HEK293 (cell line): ENCODE data around the gene DMGDH.

Experiments used
- KLF1 ChIP-seq: fragments of 450-650 bp; formaldehyde crosslinking; IDR thresholded peaks from 2 replicates; pipeline ENCODE4 v1.5.1; 2016; ENCODE audit warnings: missing biosample characterization, missing genetic modification characterization
- REST ChIP-seq: fragments of 450-650 bp; formaldehyde crosslinking; IDR thresholded peaks from 2 replicates; pipeline ENCODE4 v1.5.1; 2016; ENCODE audit warnings: missing biosample characterization, missing genetic modification characterization
- ZBTB17 ChIP-seq: fragments of 450-650 bp; formaldehyde crosslinking; IDR thresholded peaks from 2 replicates; pipeline ENCODE4 v1.5.1; 2016; ENCODE audit warnings: missing biosample characterization, missing genetic modification characterization
- ZFP37 ChIP-seq: fragments of 450-650 bp; formaldehyde crosslinking; IDR thresholded peaks from 2 replicates; pipeline ENCODE4 v1.5.1; 2016; ENCODE audit warnings: missing biosample characterization, missing genetic modification characterization
- ZNF157 ChIP-seq: fragments of 450-650 bp; formaldehyde crosslinking; IDR thresholded peaks from 2 replicates; pipeline ENCODE4 v1.5.1; 2016; ENCODE audit warnings: missing biosample characterization, missing genetic modification characterization
- ZNF214 ChIP-seq: fragments of 450-650 bp; formaldehyde crosslinking; IDR thresholded peaks from 2 replicates; pipeline ENCODE4 v1.5.1; 2017; ENCODE audit warnings: missing biosample characterization, mild to moderate bottlenecking, missing genetic modification characterization, borderline replicate concordance
- ZNF350 ChIP-seq: fragments of 450-650 bp; formaldehyde crosslinking; IDR thresholded peaks from 2 replicates; pipeline ENCODE4 v1.5.0; 2017; ENCODE audit warnings: missing biosample characterization, mild to moderate bottlenecking, missing genetic modification characterization
- ZNF560 ChIP-seq: fragments of 450-650 bp; formaldehyde crosslinking; IDR thresholded peaks from 2 replicates; pipeline ENCODE4 v1.5.1; 2017; ENCODE audit warnings: missing biosample characterization, missing genetic modification characterization, borderline replicate concordance
- ZNF621 ChIP-seq: fragments of 450-650 bp; formaldehyde crosslinking; IDR thresholded peaks from 2 replicates; pipeline ENCODE4 v1.5.1; 2017; ENCODE audit warnings: missing biosample characterization, missing genetic modification characterization
- ZSCAN23 ChIP-seq: fragments of 450-650 bp; formaldehyde crosslinking; IDR thresholded peaks from 2 replicates; pipeline ENCODE4 v1.5.1; 2016; ENCODE audit warnings: missing biosample characterization, missing genetic modification characterization
- ZSCAN30 ChIP-seq: fragments of 450-650 bp; IDR thresholded peaks from 2 replicates; pipeline ENCODE4 v1.5.1; 2018; ENCODE audit warnings: missing biosample characterization, mild to moderate bottlenecking, missing genetic modification characterization, moderate library complexity
- TF ChIP-seq, protein P1 (sequence below): fragments of 450-650 bp; formaldehyde crosslinking; IDR thresholded peaks from 2 replicates; pipeline ENCODE4 v1.5.1; 2016; ENCODE audit warnings: missing biosample characterization, missing genetic modification characterization
- TF ChIP-seq, protein P2 (sequence below): fragments of 450-650 bp; formaldehyde crosslinking; IDR thresholded peaks from 2 replicates; pipeline ENCODE4 v1.5.1; 2016; ENCODE audit warnings: missing biosample characterization, missing genetic modification characterization, low read depth

DNA sequence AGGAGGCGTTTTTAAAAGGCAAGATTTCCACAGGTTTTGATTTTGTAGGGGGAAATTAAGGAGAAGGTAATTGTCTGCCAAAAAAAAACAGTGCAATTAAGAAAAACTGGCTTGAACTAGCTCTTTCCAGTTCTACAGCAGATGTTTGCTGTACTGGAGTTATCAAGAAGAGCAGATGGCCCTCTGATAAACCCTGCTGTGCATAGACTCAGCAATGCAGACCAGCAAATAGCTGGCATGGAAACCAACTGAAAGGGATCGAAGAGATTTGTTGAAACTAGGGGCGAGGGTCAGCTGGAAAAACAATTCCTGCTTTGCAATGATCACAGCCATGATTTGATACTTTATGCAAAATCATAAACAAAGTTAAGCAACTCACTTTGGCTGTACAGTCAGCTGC lies 24.3 kb upstream of the DMGDH start:
- TF ChIP-seq ZNF621 (tag by site-specific recombination) (no peak), ZNF214 (no peak), ZFP37 (tag by site-specific recombination) (no peak), ZNF157 (no peak), KLF1 (tag by site-specific recombination) (no peak), ZBTB17 (no peak), REST (no peak), ZSCAN30 (tag by site-specific recombination) (no peak), ZNF350 (tag by site-specific recombination) (no peak), ZNF560 (tag by site-specific recombination) (no peak), ZSCAN23 (tag by site-specific recombination) (no peak)
- TF ChIP-seq, protein P1, sequence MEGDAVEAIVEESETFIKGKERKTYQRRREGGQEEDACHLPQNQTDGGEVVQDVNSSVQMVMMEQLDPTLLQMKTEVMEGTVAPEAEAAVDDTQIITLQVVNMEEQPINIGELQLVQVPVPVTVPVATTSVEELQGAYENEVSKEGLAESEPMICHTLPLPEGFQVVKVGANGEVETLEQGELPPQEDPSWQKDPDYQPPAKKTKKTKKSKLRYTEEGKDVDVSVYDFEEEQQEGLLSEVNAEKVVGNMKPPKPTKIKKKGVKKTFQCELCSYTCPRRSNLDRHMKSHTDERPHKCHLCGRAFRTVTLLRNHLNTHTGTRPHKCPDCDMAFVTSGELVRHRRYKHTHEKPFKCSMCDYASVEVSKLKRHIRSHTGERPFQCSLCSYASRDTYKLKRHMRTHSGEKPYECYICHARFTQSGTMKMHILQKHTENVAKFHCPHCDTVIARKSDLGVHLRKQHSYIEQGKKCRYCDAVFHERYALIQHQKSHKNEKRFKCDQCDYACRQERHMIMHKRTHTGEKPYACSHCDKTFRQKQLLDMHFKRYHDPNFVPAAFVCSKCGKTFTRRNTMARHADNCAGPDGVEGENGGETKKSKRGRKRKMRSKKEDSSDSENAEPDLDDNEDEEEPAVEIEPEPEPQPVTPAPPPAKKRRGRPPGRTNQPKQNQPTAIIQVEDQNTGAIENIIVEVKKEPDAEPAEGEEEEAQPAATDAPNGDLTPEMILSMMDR (tag by site-specific recombination) = no peak
- TF ChIP-seq, protein P2, sequence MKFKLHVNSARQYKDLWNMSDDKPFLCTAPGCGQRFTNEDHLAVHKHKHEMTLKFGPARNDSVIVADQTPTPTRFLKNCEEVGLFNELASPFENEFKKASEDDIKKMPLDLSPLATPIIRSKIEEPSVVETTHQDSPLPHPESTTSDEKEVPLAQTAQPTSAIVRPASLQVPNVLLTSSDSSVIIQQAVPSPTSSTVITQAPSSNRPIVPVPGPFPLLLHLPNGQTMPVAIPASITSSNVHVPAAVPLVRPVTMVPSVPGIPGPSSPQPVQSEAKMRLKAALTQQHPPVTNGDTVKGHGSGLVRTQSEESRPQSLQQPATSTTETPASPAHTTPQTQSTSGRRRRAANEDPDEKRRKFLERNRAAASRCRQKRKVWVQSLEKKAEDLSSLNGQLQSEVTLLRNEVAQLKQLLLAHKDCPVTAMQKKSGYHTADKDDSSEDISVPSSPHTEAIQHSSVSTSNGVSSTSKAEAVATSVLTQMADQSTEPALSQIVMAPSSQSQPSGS (tag by site-specific recombination) = no peak
